ENCODE measurements around the gene TRIM14. TPM values are rescaled to one million over a fixed set of nuclear protein-coding genes. Genes with fewer than 3 reads are reported as not detected.

The TRIM14 gene
- total RNA-seq, 2 donors from 2014 or later, result 1.8 to 2.0 TPM

- H3K27ac ChIP-seq, result no peak overlapping the region
- no peak overlapping the region for H3K4me3 ChIP-seq
- no peaks in the 10 kb centered on the region for H3K4me1 ChIP-seq
- TF ChIP-seq, protein P1, sequence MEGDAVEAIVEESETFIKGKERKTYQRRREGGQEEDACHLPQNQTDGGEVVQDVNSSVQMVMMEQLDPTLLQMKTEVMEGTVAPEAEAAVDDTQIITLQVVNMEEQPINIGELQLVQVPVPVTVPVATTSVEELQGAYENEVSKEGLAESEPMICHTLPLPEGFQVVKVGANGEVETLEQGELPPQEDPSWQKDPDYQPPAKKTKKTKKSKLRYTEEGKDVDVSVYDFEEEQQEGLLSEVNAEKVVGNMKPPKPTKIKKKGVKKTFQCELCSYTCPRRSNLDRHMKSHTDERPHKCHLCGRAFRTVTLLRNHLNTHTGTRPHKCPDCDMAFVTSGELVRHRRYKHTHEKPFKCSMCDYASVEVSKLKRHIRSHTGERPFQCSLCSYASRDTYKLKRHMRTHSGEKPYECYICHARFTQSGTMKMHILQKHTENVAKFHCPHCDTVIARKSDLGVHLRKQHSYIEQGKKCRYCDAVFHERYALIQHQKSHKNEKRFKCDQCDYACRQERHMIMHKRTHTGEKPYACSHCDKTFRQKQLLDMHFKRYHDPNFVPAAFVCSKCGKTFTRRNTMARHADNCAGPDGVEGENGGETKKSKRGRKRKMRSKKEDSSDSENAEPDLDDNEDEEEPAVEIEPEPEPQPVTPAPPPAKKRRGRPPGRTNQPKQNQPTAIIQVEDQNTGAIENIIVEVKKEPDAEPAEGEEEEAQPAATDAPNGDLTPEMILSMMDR (IDR thresholded peaks at IDR 0.05), result no peak
- no peak for DNase-seq (ENCODE audit: low spot score)
- no peaks in the 10 kb centered on the region for H3K9me3 ChIP-seq
- H3K36me3 ChIP-seq, result no peaks in the 10 kb centered on the region
- no peaks in the 10 kb centered on the region for H3K27me3 ChIP-seq
These were observed 17.5 kb upstream of the TRIM14 start for GRCh38 chr9:98136489-98136888.

GRCh38 chr9:98135938-98136337 lies 16.9 kb upstream of the TRIM14 start:
- no peaks in the 10 kb centered on the region for H3K9me3 ChIP-seq
- H3K4me1 ChIP-seq, result no peaks in the 10 kb centered on the region
- no peaks in the 10 kb centered on the region for H3K27me3 ChIP-seq
- no peak overlapping the region for H3K4me3 ChIP-seq
- DNase-seq (ENCODE audit: low spot score), result no peak
- TF ChIP-seq, protein P1 (IDR thresholded peaks at IDR 0.05), result no peak
- H3K36me3 ChIP-seq, result no peaks in the 10 kb centered on the region
- H3K27ac ChIP-seq, result no peak overlapping the region

- no peak overlapping the region for H3K4me3 ChIP-seq
- no peaks in the 10 kb centered on the region for H3K9me3 ChIP-seq
- TF ChIP-seq, protein P1 (IDR thresholded peaks at IDR 0.05), result no peak
- no peaks in the 10 kb centered on the region for H3K27me3 ChIP-seq
- DNase-seq (ENCODE audit: low spot score), result no peak
- no peaks in the 10 kb centered on the region for H3K4me1 ChIP-seq
- no peaks in the 10 kb centered on the region for H3K36me3 ChIP-seq
- no peak overlapping the region for H3K27ac ChIP-seq
These were observed 16.5 kb upstream of the TRIM14 start for GRCh38 chr9:98135558-98135934.

DNA sequence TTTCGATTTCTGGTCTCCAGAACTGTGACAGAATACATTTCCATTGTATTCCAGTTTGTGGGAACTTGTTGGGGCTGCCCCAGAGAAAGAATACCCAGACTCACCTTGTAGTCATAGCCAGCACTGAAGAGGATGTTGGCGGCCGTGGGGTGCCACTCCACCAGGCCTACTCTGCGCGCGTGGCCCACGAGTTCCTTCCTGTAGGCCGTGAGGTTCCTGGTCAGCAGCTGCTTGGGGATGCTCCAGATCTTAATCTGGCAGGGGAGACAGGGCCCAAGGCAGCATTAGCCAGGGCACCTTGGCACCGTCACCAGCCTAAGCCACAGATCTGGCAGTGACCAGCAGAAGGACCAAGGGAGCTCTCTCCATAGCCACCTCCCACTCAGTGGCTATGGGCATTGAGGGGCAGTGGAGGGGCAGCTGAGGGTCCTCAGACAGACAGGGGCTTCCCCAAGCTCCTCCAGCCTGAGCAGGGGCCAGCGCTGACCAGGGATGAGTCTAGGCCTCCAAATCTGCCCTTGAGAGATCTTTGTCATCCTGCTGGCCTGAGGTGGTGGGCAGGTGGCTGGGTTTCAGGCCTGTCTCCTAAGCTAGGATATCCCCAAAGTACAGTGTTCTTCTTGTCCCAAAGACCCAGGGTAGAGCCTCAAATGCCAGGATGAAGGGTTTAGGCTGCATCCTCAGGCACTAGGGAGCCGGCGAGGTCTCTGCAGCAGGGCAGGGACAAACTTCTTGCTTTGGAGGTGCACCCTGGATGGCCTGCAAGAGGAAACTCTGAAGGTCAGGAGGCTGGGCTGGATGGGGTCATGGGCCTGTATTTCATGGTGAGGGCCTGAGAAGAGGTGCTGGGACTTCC lies 15.9 kb upstream of the TRIM14 start:
- H3K27me3 ChIP-seq, result no peaks in the 10 kb centered on the region
- no peaks in the 10 kb centered on the region for H3K36me3 ChIP-seq
- no peak overlapping the region for H3K27ac ChIP-seq
- no peaks in the 10 kb centered on the region for H3K9me3 ChIP-seq
- DNase-seq (ENCODE audit: low spot score), result no peak
- TF ChIP-seq, protein P1 (IDR thresholded peaks at IDR 0.05), result no peak
- no peak overlapping the region for H3K4me3 ChIP-seq
- no peaks in the 10 kb centered on the region for H3K4me1 ChIP-seq

- Histone ChIP-seq H3K9me3 (no peaks in the 10 kb centered on the region), H3K4me3 (no peak overlapping the region)
- TF ChIP-seq, protein P1 (IDR thresholded peaks at IDR 0.05), result no peak
These were observed 14.0 kb upstream of the TRIM14 start for GRCh38 chr9:98132806-98133631.

More at GRCh38 chr9:98132806-98133631, 14.0 kb upstream of the TRIM14 start:
- DNase-seq (ENCODE audit: low spot score), result no peak
- Histone ChIP-seq H3K27me3 (no peaks in the 10 kb centered on the region), H3K4me1 (no peaks in the 10 kb centered on the region), H3K27ac (no peak overlapping the region), H3K36me3 (no peaks in the 10 kb centered on the region)

Measured in right atrium auricular region (tissue), 2 donors.